ENCODE results near the gene TMEM185A.
"Not testable (repeated sequence)": the region's sequence is repeated elsewhere in the genome, so short reads cannot be mapped to it uniquely, and the experiment has no call there.

The TMEM185A gene

GRCh38 chrX:149631234-149632165 is at the start of gene TMEM185A:
Gene TMEM185A, minus strand, starts transcription at chrX:149631792. Its CDS starts 212 bp downstream, at chrX:149631580.
- DNase-seq (ENCODE audit: low read depth): no peak

DNA sequence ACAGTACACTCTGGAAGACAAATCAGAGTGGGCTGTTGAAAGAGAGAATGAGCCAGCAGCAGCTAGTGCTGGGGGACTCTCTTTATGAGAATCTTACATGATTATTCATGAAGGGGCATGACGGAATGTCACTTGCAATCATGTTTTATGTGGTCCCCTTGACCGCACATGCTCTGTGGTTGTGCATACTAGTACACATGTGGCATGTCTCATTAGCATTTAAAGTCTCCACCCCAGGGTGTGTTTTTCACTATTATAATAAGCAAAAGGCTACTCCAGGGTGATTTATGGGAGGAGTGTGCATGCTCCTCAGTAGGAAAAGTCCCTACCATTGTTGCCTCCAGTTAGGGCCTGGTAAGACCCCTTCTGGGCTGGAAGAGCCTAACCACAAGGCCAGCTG is 49.6 kb upstream of the TMEM185A start:
- DNase-seq (ENCODE audit: low read depth): no peak

- not testable (repeated sequence) for DNase-seq (ENCODE audit: low read depth)
These were observed 47.6 kb upstream of the TMEM185A start for GRCh38 chrX:149679164-149679678.

GRCh38 chrX:149675554-149675953 is 44.0 kb upstream of the TMEM185A start:
- DNase-seq (ENCODE audit: low read depth): not testable (repeated sequence)

DNA sequence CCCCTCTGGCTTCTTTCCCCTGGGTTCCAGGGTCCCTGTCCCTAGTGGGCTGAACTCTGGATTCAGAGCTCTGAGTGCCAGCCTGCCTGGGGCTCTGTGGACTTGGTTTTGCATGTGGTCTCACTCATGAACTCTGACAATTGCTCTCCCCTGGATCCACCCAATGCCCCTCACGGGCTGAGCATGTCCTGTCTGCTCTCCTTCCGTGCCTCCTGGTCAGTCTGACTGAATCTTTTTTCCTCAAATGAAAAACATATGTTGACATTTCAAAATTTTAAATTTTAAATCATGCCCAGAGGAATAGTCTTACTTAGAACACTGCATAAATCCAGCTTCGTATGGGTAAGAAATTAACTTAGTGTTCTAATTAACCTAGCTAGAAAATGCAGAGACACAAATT is 43.5 kb upstream of the TMEM185A start:
- not testable (repeated sequence) for DNase-seq (ENCODE audit: low read depth)

DNA sequence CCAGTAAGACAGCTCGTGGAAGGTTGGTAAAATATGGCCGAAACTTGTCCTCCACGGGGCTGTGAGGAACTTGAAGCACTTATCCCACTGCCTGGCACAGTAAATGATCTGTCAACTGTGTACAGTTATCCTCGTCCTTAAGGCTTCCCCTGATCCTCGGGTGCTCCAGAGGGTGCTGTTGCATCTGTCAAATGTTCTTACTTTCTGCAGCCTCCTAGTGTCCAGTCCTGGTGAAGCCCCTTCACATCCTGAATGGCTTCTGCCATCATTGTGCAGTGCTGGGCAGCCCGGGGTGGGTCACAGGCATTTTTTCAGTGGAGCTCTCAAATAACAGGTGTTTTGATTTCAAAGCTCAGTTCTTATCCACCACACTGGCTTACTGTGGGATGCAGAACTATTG is 29.0 kb upstream of the TMEM185A start:
- DNase-seq (ENCODE audit: low read depth): not testable (repeated sequence)

- DNase-seq (ENCODE audit: low read depth): not testable (repeated sequence)
These were observed 24.8 kb upstream of the TMEM185A start for GRCh38 chrX:149656260-149656884.

GRCh38 chrX:149652232-149652981 is 20.8 kb upstream of the TMEM185A start:
- no peak for DNase-seq (ENCODE audit: low read depth)

DNA sequence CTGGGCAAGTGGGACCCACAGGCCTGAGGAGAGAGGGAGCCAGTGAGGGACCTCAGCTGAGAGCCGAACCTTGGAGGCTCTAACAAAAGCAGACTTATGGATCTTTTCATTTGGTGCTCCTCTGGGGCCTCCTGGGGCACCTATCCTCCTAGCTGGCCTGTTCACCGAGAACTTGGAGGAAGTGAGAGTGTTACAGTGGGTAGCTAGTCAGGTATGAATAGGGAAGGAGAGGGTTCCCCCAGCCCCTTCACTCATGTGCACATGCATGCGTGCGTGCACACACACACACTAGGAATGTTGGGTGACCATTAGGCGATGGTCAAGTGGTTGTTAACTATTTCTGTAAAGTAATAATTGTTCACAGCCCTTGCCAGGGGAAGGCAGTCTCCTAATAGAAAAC is 18.6 kb upstream of the TMEM185A start:
- DNase-seq (ENCODE audit: low read depth): no peak

- no peak for DNase-seq (ENCODE audit: low read depth)
These were observed 17.3 kb upstream of the TMEM185A start for GRCh38 chrX:149648932-149649331.

DNA sequence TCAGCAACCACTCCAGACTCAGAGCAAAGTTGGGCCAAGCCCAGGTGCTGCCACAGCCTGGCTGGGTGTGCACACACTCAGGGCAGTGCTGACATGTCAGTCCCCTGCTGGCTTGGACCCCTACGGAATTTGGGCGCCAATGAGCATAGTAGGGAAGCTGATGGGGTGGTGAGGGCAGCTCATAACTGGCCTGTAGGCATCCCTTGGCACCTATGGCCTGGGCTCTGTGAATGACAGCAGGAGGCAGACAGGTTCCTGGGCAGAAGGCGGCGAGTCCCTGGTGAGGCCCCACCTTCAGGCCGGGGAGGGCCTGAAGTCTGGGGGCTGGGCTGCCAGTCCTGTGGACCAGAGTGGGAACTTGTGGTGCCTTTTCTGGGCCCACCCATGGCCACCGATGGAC is 15.9 kb upstream of the TMEM185A start:
- DNase-seq (ENCODE audit: low read depth): no peak

DNA sequence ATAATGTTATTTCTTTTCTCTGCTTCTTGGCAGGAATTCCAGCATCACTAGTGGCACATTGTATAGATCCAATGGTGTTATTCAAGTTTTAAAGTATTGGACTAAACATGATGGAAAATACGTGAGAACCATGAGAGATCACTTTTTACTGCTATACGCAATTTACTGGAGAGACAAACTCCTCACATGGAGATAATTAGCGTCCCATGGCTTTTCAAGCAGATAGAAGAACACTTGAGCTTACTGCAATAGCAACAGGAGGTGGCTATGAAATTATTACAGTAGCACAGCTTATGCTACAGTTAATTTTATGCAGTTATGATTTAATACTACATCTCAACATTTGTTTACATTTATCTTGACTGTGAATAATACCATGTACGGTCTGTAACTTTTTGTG is 11.9 kb upstream of the TMEM185A start:
- DNase-seq (ENCODE audit: low read depth): no peak

DNA sequence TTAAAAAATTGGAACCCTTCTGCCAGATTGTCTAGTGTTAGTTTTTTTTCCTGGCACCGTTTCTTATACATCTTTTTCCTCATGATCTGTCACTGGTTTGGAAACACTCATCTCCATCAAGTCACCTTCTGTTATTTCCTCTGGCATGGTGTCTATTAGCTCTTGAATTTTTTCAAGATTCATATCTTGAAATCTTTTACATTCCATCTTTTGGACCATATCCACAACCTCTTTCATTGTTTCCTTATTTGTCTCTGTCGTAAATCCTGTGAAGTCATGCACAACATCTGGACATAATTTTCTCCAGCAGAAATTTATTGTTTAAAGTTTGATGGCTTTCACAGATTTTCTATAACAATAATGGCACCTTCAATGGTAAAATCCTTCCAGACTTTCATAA is 10.2 kb upstream of the TMEM185A start:
- no peak for DNase-seq (ENCODE audit: low read depth)

DNA sequence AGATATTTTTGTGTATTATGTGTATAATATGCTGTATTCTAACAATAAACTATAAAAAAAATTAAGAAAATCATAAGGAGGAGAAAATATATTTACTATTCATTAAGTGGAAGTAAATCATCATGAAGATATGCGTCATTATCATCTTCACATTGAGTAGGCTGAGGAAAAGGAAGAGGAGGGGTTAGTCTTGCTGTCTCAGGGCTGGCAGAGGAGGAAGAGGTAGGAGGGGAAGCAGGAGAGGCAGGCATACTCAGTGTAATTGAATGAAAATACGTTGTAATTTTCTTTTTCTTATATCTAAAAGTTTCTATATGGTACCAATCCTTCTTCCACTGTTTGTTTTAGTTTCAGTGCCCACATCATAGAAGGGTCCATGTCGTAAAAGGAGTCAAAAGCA is 9.8 kb upstream of the TMEM185A start:
- DNase-seq (ENCODE audit: low read depth): no peak

GRCh38 chrX:149639568-149639967 is 8.0 kb upstream of the TMEM185A start:
- DNase-seq (ENCODE audit: low read depth): no peak

DNA sequence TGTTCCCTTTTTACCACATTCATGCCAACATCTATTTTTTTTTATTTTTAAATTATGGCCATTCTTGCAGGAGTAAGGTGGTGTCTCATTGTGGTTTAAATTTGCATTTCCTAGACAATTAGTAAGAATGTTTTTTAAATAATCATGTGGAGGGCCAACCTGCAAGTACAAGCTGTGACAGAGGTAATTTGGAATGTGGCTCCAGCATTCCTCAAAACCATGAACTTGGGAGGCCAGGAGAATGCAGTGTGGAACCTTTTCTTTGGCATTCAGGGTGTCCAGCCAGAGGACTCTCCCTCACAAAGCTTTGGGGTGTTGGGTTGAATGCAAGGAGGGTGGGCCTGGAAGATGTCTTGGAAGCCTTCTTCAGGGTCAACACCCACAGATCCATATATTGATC is 7.3 kb upstream of the TMEM185A start:
- no peak for DNase-seq (ENCODE audit: low read depth)

- DNase-seq (ENCODE audit: low read depth): no peak
These were observed 1.9 kb upstream of the TMEM185A start for GRCh38 chrX:149633511-149633910.

DNA sequence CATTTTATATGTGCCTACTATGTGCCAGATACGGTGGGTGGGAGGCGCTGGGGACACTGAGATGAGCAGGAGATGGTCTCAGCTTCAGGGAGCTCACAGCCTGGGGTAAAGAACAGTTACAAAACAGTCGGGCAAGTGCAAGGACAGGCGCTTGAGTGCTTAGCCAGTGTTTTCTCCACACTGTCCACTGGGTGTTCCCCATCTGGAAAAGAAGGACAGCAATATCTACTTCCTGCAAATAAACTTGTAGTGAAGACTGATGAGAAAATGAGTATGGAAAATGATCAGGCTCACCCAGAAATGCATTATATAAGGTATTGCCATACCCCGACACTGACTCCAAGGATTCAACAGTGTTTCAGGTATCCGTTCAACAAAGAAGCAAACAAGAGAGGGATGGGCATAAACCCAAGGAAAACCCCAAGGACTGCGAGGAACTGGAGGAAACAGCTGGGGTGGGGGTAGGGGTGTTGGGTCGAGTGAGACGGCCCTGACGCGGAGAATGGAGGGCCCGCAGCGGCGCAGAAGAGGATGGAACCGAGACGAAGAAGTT is 835 bp downstream of the TMEM185A start:
- DNase-seq (ENCODE audit: low read depth): no peak

DNA sequence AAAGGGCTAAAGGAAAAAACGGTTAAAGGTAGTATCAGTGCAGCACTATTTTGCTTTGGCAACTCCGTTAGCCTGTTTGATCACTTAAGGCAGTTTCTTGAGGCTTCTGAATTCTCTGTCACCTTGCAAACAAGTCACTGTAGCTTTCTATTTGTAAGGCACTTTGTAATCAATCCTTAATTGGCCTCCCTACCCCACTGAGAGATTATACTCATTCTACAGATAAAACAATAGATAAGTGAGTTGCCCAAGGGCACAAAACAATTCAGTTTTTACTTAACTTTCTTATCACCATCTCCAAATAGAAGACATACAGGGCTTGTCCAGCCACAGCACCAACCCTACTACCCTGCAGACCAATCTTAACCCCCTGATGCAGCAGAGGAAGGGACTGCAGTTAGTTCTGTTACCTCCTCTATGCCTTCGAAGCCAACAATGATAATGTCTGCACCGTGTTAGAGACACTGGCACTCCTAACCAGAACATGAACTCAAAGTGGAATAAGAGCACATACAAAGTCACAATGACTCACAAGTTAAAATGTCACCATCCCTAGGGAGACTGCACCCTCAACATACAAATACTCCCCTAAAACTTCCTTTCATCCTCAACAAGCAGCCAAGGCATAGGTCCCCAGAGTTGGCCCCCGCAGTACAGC is 1.7 kb downstream of the TMEM185A start:
- no peak for DNase-seq (ENCODE audit: low read depth)

GRCh38 chrX:149628768-149629167 is 2.8 kb downstream of the TMEM185A start:
- no peak for DNase-seq (ENCODE audit: low read depth)

GRCh38 chrX:149628280-149628679 is 3.3 kb downstream of the TMEM185A start:
- no peak for DNase-seq (ENCODE audit: low read depth)

DNA sequence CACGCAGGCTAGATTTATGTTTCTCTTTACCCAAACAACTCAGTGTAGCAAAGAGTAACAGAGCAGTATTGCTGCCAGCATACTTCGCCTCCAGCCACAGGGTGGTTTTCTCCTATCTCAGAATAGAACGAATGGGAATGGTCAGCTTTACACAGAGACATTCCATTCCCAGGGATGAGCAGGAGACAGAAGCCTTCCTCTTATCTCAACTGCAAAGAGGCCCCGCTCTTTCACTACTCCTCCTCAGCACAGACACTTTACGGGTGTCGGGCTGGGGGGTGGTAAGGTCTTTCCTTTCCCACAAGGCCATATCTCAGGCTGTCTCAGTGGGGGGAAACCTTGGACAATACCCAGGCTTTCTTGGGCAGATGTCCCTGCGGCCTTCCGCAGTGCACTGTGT is 4.8 kb downstream of the TMEM185A start:
- not testable (repeated sequence) for DNase-seq (ENCODE audit: low read depth)
